Rectal smooth muscle tissue (tissue), 1 donor: ENCODE data around the gene SHC4.

ENCODE experiments used
- H3K27ac ChIP-seq: one replicate; pipeline ENCODE4 v1.7.0; 2013; ENCODE audit warnings: low read depth, low read length, inconsistent platforms
- H3K27me3 ChIP-seq: one replicate; pipeline ENCODE4 v1.7.0; 2013; ENCODE audit warnings: low read length; ENCODE audit not compliant: control insufficient read depth, insufficient read depth
- H3K36me3 ChIP-seq: one replicate; pipeline ENCODE4 v1.7.0; 2013; ENCODE audit warnings: low read length; ENCODE audit not compliant: control insufficient read depth, insufficient read depth
- H3K4me1 ChIP-seq: one replicate; pipeline ENCODE4 v1.7.0; 2013; ENCODE audit warnings: low read length; ENCODE audit not compliant: control insufficient read depth, insufficient read depth
- H3K4me3 ChIP-seq: one replicate; pipeline ENCODE4 v1.7.0; 2013; ENCODE audit warnings: low read length
- H3K9ac ChIP-seq: one replicate; pipeline ENCODE4 v1.7.0; 2013; ENCODE audit warnings: low read length

Gene SHC4

GRCh38 chr15:48834756-48835155 is 129.0 kb downstream of the SHC4 start:
- Histone ChIP-seq H3K36me3 (no peaks in the 10 kb centered on the region), H3K27me3 (no peaks in the 10 kb centered on the region), H3K4me3 (no peak overlapping the region)

DNA sequence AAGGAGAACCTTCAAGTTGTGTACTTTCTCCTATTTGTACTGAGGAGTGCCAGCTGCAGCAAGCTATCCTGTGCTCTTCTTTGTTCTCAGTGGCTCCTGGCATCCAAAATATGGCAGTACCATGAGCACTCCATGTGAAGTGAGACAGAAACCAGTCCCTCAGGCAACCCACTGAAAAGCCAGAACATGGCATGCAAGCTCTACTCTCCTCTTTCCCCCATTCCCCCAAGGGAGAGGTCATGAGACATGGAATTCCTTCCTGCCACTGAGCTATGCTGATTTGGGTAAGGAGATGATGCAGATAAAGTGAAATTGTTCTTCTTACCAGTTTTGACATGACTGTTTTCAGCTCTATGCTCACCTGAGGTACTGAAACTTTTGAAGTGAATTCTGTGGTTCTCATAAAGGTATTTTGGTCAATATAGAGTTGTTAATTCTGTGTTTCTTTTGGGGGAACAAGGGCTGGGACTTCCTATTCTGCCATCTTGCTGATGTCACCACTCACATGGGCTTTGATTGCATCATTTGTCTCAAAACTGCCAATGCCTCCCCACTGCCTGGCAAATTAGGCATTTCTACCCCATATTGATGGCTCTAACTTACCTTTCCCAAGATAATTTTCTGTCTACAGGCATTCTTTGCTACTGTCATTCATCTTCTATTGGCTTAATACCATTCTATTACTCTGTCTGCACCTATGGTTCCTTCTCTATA is 130.0 kb downstream of the SHC4 start:
- H3K27me3 ChIP-seq: no peaks in the 10 kb centered on the region
- no peaks in the 10 kb centered on the region for H3K36me3 ChIP-seq
- H3K4me3 ChIP-seq: no peak overlapping the region
- H3K27ac ChIP-seq: no peak overlapping the region
- H3K4me1 ChIP-seq: no peaks in the 10 kb centered on the region
- H3K9ac ChIP-seq: no peak overlapping the region

More at GRCh38 chr15:48834756-48835155, 129.0 kb downstream of the SHC4 start:
- Histone ChIP-seq H3K9ac (no peak overlapping the region), H3K27ac (no peak overlapping the region), H3K4me1 (no peaks in the 10 kb centered on the region)

GRCh38 chr15:48832648-48833047 is 131.1 kb downstream of the SHC4 start:
- no peak overlapping the region for H3K9ac ChIP-seq
- no peak overlapping the region for H3K27ac ChIP-seq
- no peaks in the 10 kb centered on the region for H3K27me3 ChIP-seq
- no peaks in the 10 kb centered on the region for H3K4me1 ChIP-seq
- H3K36me3 ChIP-seq: no peaks in the 10 kb centered on the region
- H3K4me3 ChIP-seq: no peak overlapping the region

- Histone ChIP-seq H3K27ac (no peak overlapping the region), H3K4me3 (no peak overlapping the region), H3K4me1 (no peaks in the 10 kb centered on the region), H3K36me3 (no peaks in the 10 kb centered on the region), H3K27me3 (no peaks in the 10 kb centered on the region), H3K9ac (no peak overlapping the region)
Measured at GRCh38 chr15:48828906-48829305, 134.8 kb downstream of the SHC4 start.

DNA sequence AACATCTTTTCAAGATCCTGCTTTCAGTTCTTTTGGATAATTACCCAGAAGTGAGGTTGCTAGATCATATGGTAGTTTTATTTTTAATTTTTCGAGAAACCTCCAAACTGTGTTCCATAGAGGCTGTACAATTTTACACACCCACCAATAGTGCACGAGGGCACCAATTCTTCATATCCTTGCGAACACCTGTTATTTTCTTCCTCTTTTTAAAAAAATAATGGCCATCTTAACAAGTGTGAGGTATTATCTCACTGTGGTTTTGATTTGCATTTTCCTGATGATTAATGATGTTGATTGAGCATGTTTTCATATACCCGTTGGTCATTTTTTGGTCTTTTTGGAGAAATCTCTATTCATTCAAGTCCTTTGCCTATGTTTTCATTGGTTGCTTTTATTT is 135.2 kb downstream of the SHC4 start:
- Histone ChIP-seq H3K27me3 (no peaks in the 10 kb centered on the region), H3K27ac (no peak overlapping the region), H3K9ac (no peak overlapping the region), H3K4me3 (no peak overlapping the region), H3K4me1 (no peaks in the 10 kb centered on the region), H3K36me3 (no peaks in the 10 kb centered on the region)

GRCh38 chr15:48825075-48825474 is 138.6 kb downstream of the SHC4 start:
- no peak overlapping the region for H3K9ac ChIP-seq
- H3K27ac ChIP-seq: no peak overlapping the region
- no peaks in the 10 kb centered on the region for H3K4me1 ChIP-seq
- no peak overlapping the region for H3K4me3 ChIP-seq
- no peaks in the 10 kb centered on the region for H3K27me3 ChIP-seq
- H3K36me3 ChIP-seq: no peaks in the 10 kb centered on the region

DNA sequence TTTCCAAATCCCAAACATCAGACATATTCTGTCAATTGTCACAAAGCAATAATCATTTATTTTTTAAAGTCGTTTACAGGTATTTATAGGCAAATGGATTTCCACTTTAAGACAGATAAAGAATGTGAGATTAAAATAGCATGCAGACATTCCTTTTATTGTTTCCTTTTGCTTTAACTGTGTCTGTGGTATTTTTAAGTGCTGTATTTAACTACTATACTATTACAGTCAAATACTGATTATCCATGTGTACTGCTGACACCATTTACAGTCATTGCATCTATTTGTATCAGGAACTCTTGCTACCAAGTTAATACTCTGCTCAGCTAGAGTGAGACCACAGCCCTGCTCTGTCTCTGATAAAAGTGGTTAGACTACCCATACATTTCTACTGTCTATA is 140.0 kb downstream of the SHC4 start:
- H3K4me3 ChIP-seq: no peak overlapping the region
- no peak overlapping the region for H3K9ac ChIP-seq
- H3K27me3 ChIP-seq: no peaks in the 10 kb centered on the region
- no peaks in the 10 kb centered on the region for H3K4me1 ChIP-seq
- H3K36me3 ChIP-seq: no peaks in the 10 kb centered on the region
- H3K27ac ChIP-seq: no peak overlapping the region

- no peak overlapping the region for H3K27ac ChIP-seq
- no peaks in the 10 kb centered on the region for H3K4me1 ChIP-seq
- H3K9ac ChIP-seq: no peak overlapping the region
- H3K4me3 ChIP-seq: no peak overlapping the region
- H3K36me3 ChIP-seq: no peaks in the 10 kb centered on the region
- H3K27me3 ChIP-seq: no peaks in the 10 kb centered on the region
Measured at GRCh38 chr15:48823237-48823636, 140.5 kb downstream of the SHC4 start.

- Histone ChIP-seq H3K4me1 (no peaks in the 10 kb centered on the region), H3K9ac (no peak overlapping the region), H3K27ac (no peak overlapping the region), H3K4me3 (no peak overlapping the region), H3K27me3 (no peaks in the 10 kb centered on the region), H3K36me3 (no peaks in the 10 kb centered on the region)
Measured at GRCh38 chr15:48814286-48814685, 149.4 kb downstream of the SHC4 start.

DNA sequence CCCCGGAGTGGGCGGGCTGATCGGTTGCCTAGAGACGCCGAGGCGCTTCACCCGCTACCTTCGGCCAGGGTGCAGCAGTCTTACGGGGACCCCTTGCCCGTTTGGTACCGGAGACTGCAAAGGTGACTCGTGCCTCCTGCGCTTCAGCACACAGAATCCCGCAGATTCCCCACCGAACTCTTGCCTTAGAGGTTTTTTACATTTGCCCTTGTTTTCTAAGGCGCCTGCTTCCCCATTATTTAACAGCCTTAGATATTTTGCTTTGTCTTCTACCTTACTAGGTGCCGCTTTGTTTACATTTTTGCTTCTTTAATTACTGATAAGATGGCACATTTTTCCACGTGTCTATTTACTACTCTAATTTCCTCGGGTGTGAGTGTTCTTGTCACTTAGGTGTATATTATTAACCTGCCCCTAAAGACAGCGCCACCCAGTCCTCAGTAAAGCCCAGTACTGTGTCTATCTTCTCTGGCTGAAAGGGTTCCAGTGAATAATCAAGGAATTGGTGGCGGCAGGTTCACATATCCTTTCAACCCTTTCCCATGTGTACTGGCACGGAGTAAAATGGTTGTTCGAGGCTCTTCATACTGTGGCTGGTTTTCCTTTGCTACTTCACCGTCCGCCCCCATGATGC is 152.3 kb downstream of the SHC4 start:
- Histone ChIP-seq H3K9ac (no peak overlapping the region), H3K36me3 (no peaks in the 10 kb centered on the region), H3K4me3 (peak overlapping the region; percentile 74), H3K4me1 (no peaks in the 10 kb centered on the region), H3K27me3 (no peaks in the 10 kb centered on the region), H3K27ac (no peak overlapping the region)

GRCh38 chr15:48810414-48811324 is 153.1 kb downstream of the SHC4 start, which contains the start of gene CEP152:
Gene CEP152, minus strand, starts transcription at chr15:48811069. Its CDS starts 5,420 bp downstream, at chr15:48805649.
- Histone ChIP-seq H3K9ac (peak within 1 kb of the TSS; percentile 28), H3K36me3 (no peaks in the 10 kb centered on the region), H3K27me3 (no peaks in the 10 kb centered on the region), H3K27ac (no peak within 1 kb of the TSS), H3K4me1 (no peaks in the 10 kb centered on the region), H3K4me3 (peak within 1 kb of the TSS; percentile 74)

GRCh38 chr15:48806151-48806550 is 157.6 kb downstream of the SHC4 start:
- H3K36me3 ChIP-seq: no peaks in the 10 kb centered on the region
- H3K9ac ChIP-seq: no peak overlapping the region
- H3K27me3 ChIP-seq: no peaks in the 10 kb centered on the region
- H3K4me3 ChIP-seq: no peak overlapping the region
- no peaks in the 10 kb centered on the region for H3K4me1 ChIP-seq
- H3K27ac ChIP-seq: no peak overlapping the region
